ENCODE measurements around the gene ZNF888.
"Not testable (repeated sequence)": the region's sequence is repeated elsewhere in the genome, so short reads cannot be mapped to it uniquely, and the experiment has no call there.

Gene ZNF888

GRCh38 chr19:52922841-52923777 is at the start of gene ZNF888:
Gene ZNF888, minus strand, starts transcription at chr19:52923428. Its CDS starts 5,555 bp downstream, at chr19:52917873.
- DNase-seq (ENCODE audit: low spot score) = peak; percentile 85

DNA sequence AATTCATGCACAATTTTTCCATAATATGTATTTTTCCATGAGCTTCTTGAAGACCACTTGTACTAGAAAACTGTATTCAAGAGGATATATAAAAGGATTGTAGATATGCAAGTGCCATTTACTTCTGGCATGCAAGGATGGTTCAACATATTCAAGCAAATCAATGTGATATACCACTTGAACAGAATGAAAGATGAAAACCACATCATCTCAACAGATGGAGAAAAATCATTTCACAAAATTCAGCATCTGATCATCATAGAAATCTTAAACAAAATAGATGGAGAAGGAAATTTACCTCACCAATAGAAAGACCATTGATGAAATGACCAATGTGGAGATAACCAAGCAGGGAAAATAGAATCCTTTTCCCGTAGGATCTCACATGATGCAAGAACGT is 44.5 kb upstream of the ZNF888 start:
- DNase-seq (ENCODE audit: low spot score) = no peak

- DNase-seq (ENCODE audit: low spot score) = no peak
Measured at GRCh38 chr19:52963247-52963618, 40.0 kb upstream of the ZNF888 start.

- peak; percentile 98 for DNase-seq (ENCODE audit: low spot score)
Measured at GRCh38 chr19:52962394-52963246, 39.4 kb upstream of the ZNF888 start, which contains the start of gene ZNF816. Gene ZNF816, minus strand, starts transcription at chr19:52962881. Its CDS starts 6,792 bp downstream, at chr19:52956089.

- DNase-seq (ENCODE audit: low spot score) = no peak
Measured at GRCh38 chr19:52961981-52962380, 38.8 kb upstream of the ZNF888 start.

- DNase-seq (ENCODE audit: low spot score) = no peak
Measured at GRCh38 chr19:52959613-52960295, 36.5 kb upstream of the ZNF888 start.

- no peak for DNase-seq (ENCODE audit: low spot score)
Measured at GRCh38 chr19:52957591-52957990, 34.4 kb upstream of the ZNF888 start.

GRCh38 chr19:52956917-52957316 is 33.7 kb upstream of the ZNF888 start:
- no peak for DNase-seq (ENCODE audit: low spot score)

DNA sequence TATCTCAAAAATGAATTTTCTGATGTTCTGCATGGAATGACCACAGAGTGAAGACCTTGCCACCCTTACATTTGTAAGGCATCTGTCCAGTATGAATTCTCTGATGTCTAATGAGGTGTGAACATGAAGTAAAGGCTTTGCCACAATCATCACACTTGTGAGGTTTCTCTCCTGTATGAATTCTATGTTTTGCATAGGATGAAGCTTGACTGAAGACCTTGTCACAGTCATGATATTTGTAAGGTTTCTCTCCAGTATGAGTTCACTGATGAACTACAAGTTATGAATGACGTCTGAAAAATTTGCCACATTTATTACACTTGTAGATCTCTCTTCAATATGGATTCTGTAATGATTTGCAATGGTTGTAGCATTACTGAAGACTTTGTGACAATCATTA is 26.2 kb upstream of the ZNF888 start:
- no peak for DNase-seq (ENCODE audit: low spot score)

DNA sequence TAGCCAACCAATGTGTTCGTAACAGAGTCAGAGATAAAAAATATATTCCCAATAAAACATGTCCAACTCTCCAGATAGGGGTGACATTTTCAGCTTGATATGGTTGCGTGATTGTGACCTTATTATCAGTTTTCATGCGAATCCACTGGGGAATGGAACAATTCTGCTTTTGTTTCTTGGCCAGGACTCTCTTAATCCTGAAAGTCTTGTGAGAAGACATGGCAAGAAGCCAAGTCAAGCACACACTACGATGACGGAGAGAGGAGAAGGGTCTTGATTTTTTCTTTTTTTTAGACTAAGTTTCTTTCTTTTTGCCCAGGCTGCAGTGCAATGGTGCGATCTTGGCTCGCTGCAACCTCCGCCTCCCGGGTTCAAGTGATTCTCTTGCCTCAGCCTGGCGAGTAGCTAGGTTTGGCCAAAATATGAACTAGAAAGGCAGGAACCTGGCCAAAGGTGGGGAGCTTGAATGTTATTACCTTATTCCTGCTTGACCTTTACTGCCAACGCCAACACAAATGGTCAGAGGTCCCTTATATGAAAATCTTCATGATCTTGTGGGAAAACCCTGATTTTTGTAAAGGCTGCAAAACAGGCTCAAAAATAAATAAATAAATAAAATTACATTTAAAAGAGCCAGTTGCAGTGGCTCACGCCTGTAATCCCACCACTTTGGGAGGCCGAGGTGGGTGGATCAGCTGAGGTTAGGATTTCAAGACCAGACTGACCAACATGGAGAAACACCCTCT is 25.0 kb upstream of the ZNF888 start:
- DNase-seq (ENCODE audit: low spot score) = no peak

DNA sequence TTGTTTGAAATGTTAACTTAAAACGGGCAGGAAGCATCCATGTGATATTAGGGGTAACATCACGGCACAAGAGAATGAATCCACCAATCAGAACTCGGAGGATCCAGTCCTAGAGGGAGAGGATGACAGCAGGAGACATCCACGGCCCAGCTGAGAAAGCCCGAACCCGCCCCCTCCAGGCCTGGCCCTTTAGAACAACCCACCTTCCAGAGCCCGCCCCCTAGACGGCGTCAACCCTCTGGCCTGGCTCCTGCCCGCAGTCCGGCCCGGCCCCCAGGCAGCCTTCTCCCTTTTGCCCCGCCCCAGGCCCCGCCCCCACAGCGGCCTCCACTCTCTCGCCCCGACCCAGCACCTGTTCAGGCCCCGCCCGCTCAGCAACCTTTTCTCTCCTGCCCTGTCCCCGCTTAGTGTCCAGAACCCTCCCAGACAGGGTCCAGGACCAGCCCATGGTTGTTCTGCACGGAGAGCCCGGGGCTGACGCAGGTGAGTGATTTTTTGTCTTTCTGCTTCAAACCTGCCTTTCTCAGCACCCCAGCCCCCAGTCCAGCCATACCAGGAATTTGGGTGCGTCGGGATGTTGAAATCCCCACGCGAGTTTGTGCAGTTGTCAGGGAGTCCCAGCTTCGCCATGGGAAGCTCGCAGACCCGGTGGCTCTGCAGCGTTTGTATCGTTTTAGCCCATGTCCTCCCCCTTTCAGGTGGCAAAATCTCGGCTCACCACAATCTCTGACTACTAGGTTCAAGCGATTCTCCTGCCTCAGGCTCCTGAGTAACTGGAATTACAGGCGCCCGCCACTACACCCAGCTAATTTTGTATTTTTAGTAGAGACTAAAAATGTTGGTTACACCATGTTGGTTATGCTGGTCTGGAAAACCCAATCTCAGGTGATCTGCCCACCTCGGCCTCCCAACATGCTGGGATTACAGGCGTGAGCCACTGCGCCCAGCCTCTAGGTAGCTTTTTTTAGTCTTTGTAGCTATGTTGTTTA is 23.4 kb upstream of the ZNF888 start:
- DNase-seq (ENCODE audit: low spot score) = no peak

DNA sequence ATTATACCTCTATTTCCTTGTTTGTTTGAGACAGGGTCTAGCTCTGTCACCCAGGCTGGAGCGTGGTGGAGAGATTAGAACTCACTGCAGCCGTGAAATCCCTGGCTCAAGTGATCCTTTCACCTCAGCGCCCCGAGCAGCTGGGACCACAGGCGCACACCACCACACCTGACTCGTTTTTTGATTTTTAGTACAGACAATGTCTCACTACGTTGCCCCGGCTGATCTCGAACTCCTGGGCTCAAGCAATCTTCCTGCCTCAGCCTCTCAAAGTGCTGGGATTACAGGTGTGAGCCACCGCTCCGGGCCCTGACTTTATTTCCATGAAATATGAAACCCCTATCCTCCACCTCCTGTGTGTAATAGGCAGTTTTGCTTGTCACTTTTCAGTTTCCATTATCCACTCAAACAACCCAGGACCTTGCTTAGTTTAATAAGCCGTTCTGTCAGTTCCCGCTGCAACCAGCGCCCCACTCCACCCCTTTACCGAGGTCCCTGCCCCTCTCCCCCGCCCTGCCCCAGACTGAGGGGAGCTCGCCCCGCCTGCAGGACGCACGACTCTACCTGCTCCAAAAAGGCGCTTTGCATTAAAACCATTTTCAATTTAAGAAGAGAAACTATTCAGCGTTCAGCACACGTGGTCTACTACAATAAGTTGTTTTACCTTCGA is 22.6 kb upstream of the ZNF888 start:
- no peak for DNase-seq (ENCODE audit: low spot score)

GRCh38 chr19:52944703-52945493 is 21.7 kb upstream of the ZNF888 start:
- DNase-seq (ENCODE audit: low spot score) = not testable (repeated sequence)

DNA sequence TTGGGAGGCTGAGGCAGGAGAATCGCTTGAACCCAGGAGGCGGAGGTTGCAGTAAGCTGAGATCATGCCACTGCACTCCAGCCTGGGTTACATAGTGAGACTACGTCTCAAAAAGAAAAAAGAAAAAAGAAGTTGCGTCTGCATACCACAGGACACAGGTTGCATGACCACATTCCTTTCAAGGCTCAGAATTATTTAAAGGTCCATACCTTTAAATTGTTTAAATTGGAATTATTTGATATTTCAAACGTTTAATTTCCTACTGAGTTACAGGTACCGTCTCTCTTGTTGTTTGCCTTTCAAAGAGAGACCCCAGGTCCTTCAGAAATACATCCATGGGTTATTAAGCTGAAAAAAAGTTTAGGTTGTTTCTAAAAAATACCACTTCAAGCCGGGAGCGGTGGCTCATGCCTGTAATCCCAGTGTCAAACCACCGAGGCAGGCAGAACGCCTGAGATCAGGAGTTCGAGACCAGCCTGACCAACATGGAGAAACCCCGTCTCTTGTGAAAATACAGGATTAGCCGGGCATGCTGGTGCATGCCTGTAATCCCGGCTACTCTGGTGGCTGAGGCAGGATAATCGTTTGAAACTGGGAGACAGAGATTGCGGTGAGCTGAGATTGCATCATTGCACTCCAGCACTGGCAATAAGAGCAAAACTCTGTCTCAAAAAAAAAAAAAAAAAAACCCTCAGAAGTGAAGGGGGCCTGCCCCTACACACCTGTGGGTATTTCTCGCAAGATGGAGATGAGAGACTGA is 20.8 kb upstream of the ZNF888 start:
- no peak for DNase-seq (ENCODE audit: low spot score)

- no peak for DNase-seq (ENCODE audit: low spot score)
Measured at GRCh38 chr19:52943134-52943883, 20.1 kb upstream of the ZNF888 start.

DNA sequence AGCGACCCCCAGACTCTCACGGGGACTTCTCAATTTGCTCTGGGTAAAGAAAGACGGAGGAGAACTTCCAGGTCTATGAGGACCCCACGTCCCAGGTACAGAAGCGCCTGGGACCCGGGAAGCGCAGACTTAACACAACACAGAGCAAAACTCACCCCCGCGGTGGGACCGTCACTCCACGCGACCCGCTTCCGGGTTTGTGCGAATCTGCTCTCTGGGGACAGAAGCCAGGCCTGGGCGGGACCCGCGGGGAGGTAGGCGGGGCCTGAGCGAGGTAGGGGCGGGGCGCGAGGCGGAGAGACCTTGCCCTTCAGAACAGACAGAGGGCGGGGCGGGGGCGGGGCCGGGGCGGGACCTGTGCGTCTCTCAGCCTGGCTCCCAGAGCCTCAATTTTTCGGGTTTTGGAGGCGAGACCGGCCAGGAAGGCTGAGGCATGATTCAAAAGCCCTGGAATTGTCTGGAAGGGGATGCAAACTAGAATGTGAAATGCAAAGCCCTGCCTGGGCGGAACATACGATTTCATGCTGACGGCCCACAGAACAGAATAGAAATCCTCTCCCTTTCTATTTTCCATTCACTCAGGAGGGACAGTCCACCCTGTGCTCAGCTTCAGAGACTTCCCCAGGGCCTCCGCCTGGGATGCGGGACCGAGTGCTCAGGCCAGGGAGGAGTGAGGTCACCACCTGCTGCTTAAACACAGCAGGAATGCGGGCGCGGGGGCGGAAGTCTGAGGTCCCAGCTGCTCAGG is 19.3 kb upstream of the ZNF888 start:
- peak; percentile 94 for DNase-seq (ENCODE audit: low spot score)
